ENCODE data around the gene YARS1.
"Not testable (repeated sequence)": the region's sequence is repeated elsewhere in the genome, so short reads cannot be mapped to it uniquely, and the experiment has no call there.

Gene YARS1

DNA sequence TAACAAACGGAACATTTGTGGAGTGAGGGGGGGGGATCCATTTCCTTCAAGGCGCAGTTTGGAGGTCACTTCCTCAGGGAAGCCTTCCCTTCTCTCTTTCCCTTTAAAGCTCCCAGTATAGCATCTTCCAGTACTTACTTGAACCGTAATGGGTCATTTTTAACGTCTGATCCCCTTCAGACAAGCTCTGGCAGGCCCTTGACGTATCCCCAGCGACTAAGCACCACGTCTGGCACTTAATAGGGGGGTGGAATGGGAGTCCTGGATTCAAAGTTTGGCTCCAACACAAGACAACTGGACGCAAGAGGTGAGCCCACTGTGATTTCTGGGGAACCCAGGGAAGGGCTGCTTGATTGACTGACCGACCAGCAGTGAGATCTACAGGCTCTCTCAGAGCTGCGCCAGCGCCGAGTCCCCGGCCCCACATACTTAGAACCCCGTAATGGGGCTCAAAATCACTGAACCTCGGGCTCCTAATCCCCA is 441 bp downstream of the YARS1 start:
- no peak for DNase-seq

- DNase-seq, result no peak
Observed at GRCh38 chr1:32813941-32814739, 3.0 kb downstream of the YARS1 start.

- DNase-seq, result no peak
Observed at GRCh38 chr1:32811917-32812316, 5.2 kb downstream of the YARS1 start.

DNA sequence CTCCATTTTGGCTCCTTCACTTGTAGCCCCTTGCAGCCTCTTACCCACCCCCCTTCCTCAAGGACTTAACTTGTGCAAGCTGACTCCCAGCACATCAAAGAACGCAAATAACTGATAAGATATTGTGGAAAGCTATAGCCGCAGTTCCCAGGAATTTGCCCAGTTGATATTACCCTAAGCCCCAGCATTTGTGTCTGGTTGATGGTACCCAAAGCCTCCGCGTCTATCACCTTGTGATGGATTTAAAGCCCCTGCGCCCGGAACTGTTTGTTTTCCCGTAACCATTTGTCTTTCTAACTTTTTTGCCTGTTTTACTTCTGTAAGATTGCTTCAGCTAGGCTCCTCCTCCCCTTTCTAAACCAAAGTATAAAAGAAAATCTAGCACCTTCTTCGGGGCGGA is 5.9 kb downstream of the YARS1 start:
- DNase-seq, result no peak

DNA sequence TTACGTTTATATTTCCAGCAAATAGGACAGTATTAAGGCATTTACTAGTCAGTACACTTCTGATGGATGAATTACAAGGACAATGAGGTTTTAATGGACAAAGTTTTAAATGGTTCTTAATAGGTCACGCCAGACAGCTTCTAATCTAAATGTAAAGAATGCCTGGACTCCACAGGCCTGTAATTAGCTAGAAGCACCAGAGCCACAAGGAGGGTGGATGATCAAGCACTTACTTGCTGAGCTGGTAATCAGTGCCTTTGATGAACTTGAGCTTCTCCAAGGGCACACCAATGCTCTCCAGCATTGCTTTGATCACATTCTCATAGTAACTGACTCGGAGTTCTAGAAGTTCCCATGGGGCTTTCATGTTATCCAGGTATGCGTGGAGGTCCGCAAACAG is 6.8 kb downstream of the YARS1 start:
- no peak for DNase-seq

- no peak for DNase-seq
Observed at GRCh38 chr1:32808580-32808979, 8.6 kb downstream of the YARS1 start.

DNA sequence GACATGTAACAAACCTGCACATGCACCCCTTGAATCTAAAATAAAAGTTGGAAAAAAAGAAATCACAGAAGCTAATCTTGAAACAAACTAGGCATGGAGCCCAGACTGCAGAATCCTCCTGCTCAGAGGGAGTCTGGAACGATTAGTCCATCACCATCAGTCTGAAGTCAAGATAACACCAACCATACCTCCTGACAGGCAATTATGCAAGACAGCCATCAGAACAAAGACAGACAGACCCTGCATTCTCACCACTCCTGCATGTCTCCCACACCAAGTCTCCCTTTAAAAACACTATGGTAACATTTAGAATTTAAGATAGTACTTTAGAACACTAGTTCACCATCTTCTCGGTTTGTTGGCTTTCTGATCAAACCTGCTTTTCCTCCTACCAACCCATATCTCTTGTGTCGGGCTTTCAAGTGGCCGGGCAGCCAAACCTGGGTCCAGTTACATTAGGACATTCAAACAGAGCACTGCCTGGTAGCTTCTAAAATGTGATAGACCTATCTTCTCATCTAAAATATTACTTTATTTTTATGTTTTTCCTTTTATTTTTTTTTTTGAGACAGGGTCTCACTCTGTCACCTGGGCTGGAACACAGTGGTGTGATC is 10.1 kb downstream of the YARS1 start:
- DNase-seq, result no peak

GRCh38 chr1:32806290-32806689 is 10.9 kb downstream of the YARS1 start:
- DNase-seq, result no peak

- not testable (repeated sequence) for DNase-seq
Observed at GRCh38 chr1:32804460-32804859, 12.7 kb downstream of the YARS1 start.

DNA sequence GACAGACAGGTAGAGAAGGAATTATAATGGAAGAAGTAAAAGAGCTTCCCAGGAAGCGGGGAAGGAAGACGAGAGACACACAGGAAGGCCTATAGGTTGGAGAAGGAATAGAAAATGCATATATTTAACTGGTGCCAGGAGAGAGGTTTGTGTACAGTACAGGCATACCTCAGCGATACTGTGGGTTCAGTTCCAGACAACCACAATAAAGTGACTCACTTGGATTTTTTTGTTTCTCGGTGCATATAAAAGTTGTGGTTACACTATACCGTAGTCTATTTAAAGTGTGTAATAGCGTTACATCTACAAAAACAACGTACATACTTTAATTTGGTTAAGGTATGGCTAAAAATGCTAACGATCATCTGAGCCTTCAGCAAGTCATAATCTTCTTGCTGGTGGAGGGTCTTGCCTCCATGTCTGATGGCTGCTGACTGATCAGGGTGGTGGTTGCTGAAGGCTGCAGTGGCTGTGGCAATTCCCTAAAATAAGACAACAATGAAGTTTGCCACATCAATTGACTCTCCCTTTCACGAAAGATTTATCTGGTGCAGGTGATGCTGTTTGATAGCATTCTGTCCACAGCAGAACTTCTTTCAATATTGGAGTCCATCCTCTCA is 16.0 kb downstream of the YARS1 start:
- no peak for DNase-seq

DNA sequence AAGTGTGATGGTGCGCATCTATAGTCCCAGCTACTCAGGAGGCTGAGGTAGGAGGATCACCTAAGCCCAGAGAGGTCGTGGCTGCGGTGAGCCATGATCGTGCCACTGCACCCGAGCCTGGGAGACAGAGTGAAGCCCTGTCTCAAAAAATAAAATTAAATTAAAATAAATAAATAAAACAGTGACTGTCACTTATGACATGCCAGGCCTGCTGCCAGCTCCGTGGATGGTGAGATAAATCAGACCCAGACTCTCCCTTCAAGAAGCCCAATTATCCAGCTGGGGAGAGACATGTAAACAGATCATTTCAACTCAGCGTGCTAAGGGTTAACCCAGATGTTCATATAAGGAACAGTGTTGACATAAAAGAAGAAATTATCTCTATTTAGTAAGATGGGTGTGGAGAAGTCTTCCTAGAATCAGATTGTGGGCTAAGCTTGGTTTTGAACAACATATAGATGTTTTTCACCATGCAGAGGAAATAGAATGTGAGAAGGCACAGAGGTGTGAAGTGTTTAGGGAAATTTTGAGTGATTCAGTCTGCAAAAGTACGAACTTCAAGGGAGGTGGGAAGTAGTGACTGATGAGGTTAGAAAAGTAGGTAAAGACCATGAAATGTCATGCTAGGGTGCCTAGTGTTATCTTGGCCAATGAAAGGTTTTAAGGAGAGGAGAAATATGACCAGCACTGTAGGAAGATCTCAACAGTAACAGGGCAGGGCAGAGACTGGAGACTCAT is 18.3 kb downstream of the YARS1 start:
- DNase-seq, result no peak

GRCh38 chr1:32798191-32798590 is 19.0 kb downstream of the YARS1 start:
- peak; percentile 58 for DNase-seq

DNA sequence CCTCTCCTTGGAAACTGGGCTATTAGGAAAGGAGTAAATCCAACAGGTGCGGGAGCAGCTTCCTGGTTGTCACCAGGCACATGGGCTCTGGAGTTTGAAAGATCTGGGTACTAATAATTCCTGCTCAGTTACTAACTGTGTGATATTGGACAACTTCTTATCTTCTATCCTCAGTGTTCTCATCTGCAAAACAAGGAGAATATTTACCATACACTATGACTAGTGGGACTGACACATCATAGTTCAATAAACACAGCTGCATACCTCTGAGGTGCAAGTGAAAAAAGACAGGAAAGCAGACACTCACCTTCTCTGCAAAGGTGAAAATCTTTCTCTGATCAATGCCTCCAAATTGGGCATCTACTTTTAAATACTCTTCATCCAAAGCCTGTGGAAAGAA is 19.7 kb downstream of the YARS1 start:
- DNase-seq, result no peak

DNA sequence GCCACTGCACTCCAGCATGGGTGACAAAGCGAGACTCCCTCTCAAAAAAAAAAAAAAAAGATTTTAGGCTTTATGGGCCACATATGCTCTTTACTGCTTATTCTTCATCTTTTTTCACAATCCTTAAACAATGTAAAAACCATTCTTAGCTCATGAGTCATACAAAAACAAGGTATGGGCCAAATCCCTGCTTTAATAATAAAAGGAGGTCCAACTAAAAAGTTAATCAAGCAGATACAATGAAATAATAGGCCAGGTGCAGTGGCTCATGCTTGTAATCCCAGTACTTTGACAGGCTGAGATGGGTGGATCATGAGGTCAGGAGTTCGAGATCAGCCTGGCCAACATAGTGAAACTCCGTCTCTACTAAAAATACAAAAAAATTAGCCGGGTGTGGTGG is 21.4 kb downstream of the YARS1 start:
- DNase-seq, result not testable (repeated sequence)

DNA sequence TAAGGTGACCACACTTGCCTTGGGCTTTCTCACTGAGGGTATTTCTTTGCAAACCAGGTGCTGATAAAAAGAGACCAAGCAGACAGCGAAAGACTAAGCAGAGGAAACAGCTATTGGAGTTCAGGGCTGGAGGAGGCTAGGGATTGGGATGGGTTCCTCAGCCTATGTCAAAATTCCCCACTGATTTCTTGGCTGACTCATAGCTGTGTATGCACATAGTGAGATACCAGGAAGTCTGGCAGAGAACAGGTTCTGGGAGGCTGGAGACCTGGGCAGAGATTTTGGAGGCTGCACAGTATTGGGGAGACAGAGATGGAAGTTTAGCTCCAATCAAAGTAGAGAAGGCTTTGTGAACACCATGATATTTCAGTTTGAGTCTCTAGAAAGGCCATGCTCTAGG is 25.3 kb downstream of the YARS1 start:
- DNase-seq, result no peak

GRCh38 chr1:32789356-32789755 is 27.8 kb downstream of the YARS1 start:
- DNase-seq, result not testable (repeated sequence)

GRCh38 chr1:32786856-32787255 is 30.3 kb downstream of the YARS1 start:
- DNase-seq, result no peak

- DNase-seq, result no peak
Observed at GRCh38 chr1:32784817-32785216, 32.3 kb downstream of the YARS1 start.

DNA sequence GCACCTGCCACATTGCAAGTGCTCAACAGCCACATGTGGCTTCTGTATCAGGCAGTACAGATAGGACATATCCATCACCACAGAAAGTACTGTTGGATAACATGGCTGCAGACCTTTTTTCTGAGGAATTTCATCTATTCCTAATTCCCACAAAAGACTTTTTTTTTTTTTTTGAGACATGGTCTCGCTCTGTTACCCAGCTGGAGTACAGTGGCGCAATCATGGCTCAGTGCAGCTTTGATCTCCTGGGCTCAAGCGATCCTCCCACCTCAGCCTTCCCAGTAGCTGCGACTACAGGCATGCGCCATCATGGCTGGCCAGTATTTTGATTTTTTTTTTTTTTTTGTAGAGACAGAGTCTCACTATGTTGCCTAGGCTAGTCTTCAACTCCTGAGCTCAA is 33.3 kb downstream of the YARS1 start:
- no peak for DNase-seq

- DNase-seq, result no peak
Observed at GRCh38 chr1:32782086-32782485, 35.1 kb downstream of the YARS1 start.

DNA sequence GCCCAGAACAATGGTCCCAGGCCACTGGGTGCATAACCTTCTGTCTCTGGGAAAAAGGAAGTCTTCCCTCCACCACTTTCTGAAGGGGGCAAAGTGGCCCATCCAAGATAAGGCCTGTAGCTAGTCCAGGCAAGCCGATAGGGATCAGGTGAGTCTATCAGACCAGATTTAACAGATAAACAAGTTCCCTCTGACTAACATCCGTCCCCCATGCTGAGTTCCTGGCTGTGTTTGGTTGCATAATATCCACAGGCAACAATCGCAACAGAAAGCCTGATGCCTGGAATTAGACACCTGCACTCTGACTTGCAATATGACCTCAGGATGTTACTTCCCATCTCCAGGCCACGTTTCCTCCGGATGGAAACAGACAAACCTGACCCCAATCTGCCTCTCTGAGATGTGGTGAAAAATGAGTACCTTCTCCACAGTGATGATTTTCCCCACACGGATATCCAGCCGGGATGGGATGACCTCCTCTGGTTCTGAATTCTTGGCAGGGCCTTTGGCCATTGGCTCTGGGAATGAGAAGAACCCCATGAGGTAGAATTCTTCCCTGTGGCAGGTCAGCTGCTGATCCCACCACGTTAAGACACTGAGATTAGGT is 36.4 kb downstream of the YARS1 start:
- DNase-seq, result no peak

DNA sequence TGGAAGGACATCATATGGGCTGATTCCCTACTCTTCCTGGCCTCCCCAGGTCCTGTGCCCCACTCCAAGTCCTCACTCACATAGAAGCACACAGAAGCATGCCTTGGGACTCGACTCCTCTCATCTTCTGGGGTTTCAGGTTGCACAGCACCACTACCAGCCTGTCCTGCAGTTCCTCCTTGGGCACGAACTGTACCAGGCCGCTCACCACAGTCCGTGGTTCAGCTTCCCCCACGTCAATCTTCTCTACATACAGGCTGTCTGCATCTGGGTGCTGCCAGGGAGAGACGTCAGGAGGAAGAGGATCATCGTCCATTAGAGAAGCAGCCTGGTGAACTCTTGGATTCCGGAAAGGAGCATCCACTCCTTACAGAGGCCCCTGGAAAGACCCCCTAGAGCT is 37.2 kb downstream of the YARS1 start:
- DNase-seq, result no peak

GRCh38 chr1:32779242-32779641 is 37.9 kb downstream of the YARS1 start:
- DNase-seq, result no peak
